ENCODE measurements around the gene ZFHX3. TPM values are rescaled to one million over a fixed set of nuclear protein-coding genes. Genes with fewer than 3 reads are reported as not detected.

Gene ZFHX3
- total RNA-seq, 1 donor from 2014 or later = 48.5 TPM

GRCh38 chr16:73071131-73071940 lies 23.4 kb upstream of the ZFHX3 start:
- no peak for TF ChIP-seq CTCF (conservative IDR thresholded peaks at IDR 0.05)
- Mint-ChIP-seq H3K4me3 (peak overlapping the region; percentile 90), H3K4me1 (ENCODE audit: unreplicated experiment) (peaks cover 41% of the 10 kb centered on the region), H3K27ac (peak overlapping the region; percentile 95), H3K36me3 (no peaks in the 10 kb centered on the region), H3K27me3 (peaks cover 24% of the 10 kb centered on the region), H3K9me3 (no peaks in the 10 kb centered on the region)
- DNase-seq (ENCODE audit: extremely low spot score, unreplicated experiment) = no peak

- peak overlapping the region; percentile 95 for H3K27ac Mint-ChIP-seq
- no peaks in the 10 kb centered on the region for H3K9me3 Mint-ChIP-seq
- H3K27me3 Mint-ChIP-seq = peaks cover 40% of the 10 kb centered on the region
- DNase-seq (ENCODE audit: extremely low spot score, unreplicated experiment) = no peak
- H3K4me1 Mint-ChIP-seq (ENCODE audit: unreplicated experiment) = peaks cover 45% of the 10 kb centered on the region
- TF ChIP-seq CTCF (conservative IDR thresholded peaks at IDR 0.05) = no peak
- H3K4me3 Mint-ChIP-seq = peak overlapping the region; percentile 90
- no peaks in the 10 kb centered on the region for H3K36me3 Mint-ChIP-seq
Measured at GRCh38 chr16:73069581-73070262, 21.8 kb upstream of the ZFHX3 start.

GRCh38 chr16:73068541-73069401 lies 20.8 kb upstream of the ZFHX3 start:
- no peak for TF ChIP-seq CTCF (conservative IDR thresholded peaks at IDR 0.05)
- peaks cover 52% of the 10 kb centered on the region for H3K4me1 Mint-ChIP-seq (ENCODE audit: unreplicated experiment)
- no peak for DNase-seq (ENCODE audit: extremely low spot score, unreplicated experiment)
- peak overlapping the region; percentile 70 for H3K4me3 Mint-ChIP-seq
- H3K27me3 Mint-ChIP-seq = peaks cover 49% of the 10 kb centered on the region
- H3K36me3 Mint-ChIP-seq = no peaks in the 10 kb centered on the region
- H3K9me3 Mint-ChIP-seq = no peaks in the 10 kb centered on the region
- H3K27ac Mint-ChIP-seq = peak overlapping the region; percentile 76

GRCh38 chr16:73067671-73068540 lies 20.0 kb upstream of the ZFHX3 start:
- H3K36me3 Mint-ChIP-seq = no peaks in the 10 kb centered on the region
- H3K27me3 Mint-ChIP-seq = peaks cover 57% of the 10 kb centered on the region
- H3K27ac Mint-ChIP-seq = peak overlapping the region; percentile 76
- peaks cover 58% of the 10 kb centered on the region for H3K4me1 Mint-ChIP-seq (ENCODE audit: unreplicated experiment)
- DNase-seq (ENCODE audit: extremely low spot score, unreplicated experiment) = no peak
- H3K4me3 Mint-ChIP-seq = peak overlapping the region; percentile 34
- no peak for TF ChIP-seq CTCF (conservative IDR thresholded peaks at IDR 0.05)
- H3K9me3 Mint-ChIP-seq = no peaks in the 10 kb centered on the region

Data from type B pancreatic cell (in vitro differentiated cells).